ENCODE results near the gene UBE2V1. TPM values are rescaled to one million over a fixed set of nuclear protein-coding genes. Genes with fewer than 3 reads are reported as not detected.
A peak's percentile ranks its signal among the peaks of the same experiment; 100 is the strongest.

The UBE2V1 gene
- total and polyA plus RNA-seq, 7 experiments from 2014 or later, result 128 to 167 (median 138) TPM

- Mint-ChIP-seq H3K9me3 (no peaks in the 10 kb centered on the region), H3K4me3 (no peak overlapping the region), H3K27me3 (no peaks in the 10 kb centered on the region), H3K4me1 (peaks cover 6 to 24% (median 12%) of the 10 kb centered on the region in 7 donors), H3K27ac (peak overlapping the region in 1 of 9 donors; percentile 56), H3K36me3 (peaks cover 4 to 27% (median 10%) of the 10 kb centered on the region in 5 donors)
- ChIA-PET CTCF (interaction anchor here (0.5 to 1.9 kb wide), 5 partner anchors 10 to 45 kb away, joined by 3 to 7 read pairs (median 5); no protein-coding TSS in a partner anchor), POLR2A (interaction anchor here (1.1 to 1.8 kb wide), 2 partner anchors 11 to 20 kb away, joined by 3 to 6 read pairs; partner anchors contain the start of gene PEDS1)
- no peak for DNase-seq
- intact Hi-C loops (cut with micrococcal nuclease), result no loop called here
- peaks cover 0 to 59% (median 5%) of the 10 kb centered on the region in 3 experiments for H3K36me3 ChIP-seq (ENCODE audit: control insufficient read depth in 2 of 3, insufficient read depth in 3 of 3, low read length in 3 of 3)
- no peaks in the 10 kb centered on the region for H3K27me3 ChIP-seq (ENCODE audit: control insufficient read depth in 2 of 2, insufficient read depth in 2 of 2, low read length in 2 of 2)
- H3K4me3 ChIP-seq (ENCODE audit: low read length), result no peak overlapping the region
- no peaks in the 10 kb centered on the region for H3K9me3 ChIP-seq (ENCODE audit: control insufficient read depth in 2 of 3, low read length in 3 of 3)
- peak; percentile 34 for ATAC-seq
- no peak overlapping the region for H3K27ac ChIP-seq (ENCODE audit: low read depth, low read length)
- H3K4me1 ChIP-seq (ENCODE audit: control insufficient read depth in 2 of 2, insufficient read depth in 2 of 2, low read length in 2 of 2), result no peaks in the 10 kb centered on the region
Measured at GRCh38 chr20:50133474-50134217, 20.7 kb upstream of the UBE2V1 start.

GRCh38 chr20:50133041-50133440 lies 20.1 kb upstream of the UBE2V1 start:
- Histone ChIP-seq H3K27me3 (ENCODE audit: control insufficient read depth in 2 of 2, insufficient read depth in 2 of 2, low read length in 2 of 2) (no peaks in the 10 kb centered on the region), H3K9me3 (ENCODE audit: control insufficient read depth in 2 of 3, low read length in 3 of 3) (no peaks in the 10 kb centered on the region), H3K4me1 (ENCODE audit: control insufficient read depth in 2 of 2, insufficient read depth in 2 of 2, low read length in 2 of 2) (no peaks in the 10 kb centered on the region), H3K36me3 (ENCODE audit: control insufficient read depth in 2 of 3, insufficient read depth in 3 of 3, low read length in 3 of 3) (peaks cover 0 to 59% (median 8%) of the 10 kb centered on the region in 3 experiments), H3K4me3 (ENCODE audit: low read length) (no peak overlapping the region), H3K27ac (ENCODE audit: low read depth, low read length) (no peak overlapping the region)
- POLR2A ChIA-PET, result interaction anchor here (1.1 kb wide), 1 partner anchor 11 kb away, joined by 3 read pairs; no protein-coding TSS in a partner anchor
- no peaks in the 10 kb centered on the region for H3K27me3 Mint-ChIP-seq
- no peaks in the 10 kb centered on the region for H3K9me3 Mint-ChIP-seq
- peaks cover 6 to 24% (median 12%) of the 10 kb centered on the region in 7 donors for H3K4me1 Mint-ChIP-seq
- peaks cover 4 to 31% (median 10%) of the 10 kb centered on the region in 5 donors for H3K36me3 Mint-ChIP-seq
- no peak for DNase-seq
- CTCF ChIA-PET, result interaction anchor here (0.6 to 1.3 kb wide), 2 partner anchors 12 to 46 kb away, joined by 4 read pairs; no protein-coding TSS in a partner anchor
- no peak overlapping the region for H3K4me3 Mint-ChIP-seq
- intact Hi-C loops (cut with micrococcal nuclease), result no loop called here
- no peak overlapping the region for H3K27ac Mint-ChIP-seq
- ATAC-seq, result no peak

- H3K9me3 Mint-ChIP-seq, result no peaks in the 10 kb centered on the region
- no peak overlapping the region for H3K4me3 Mint-ChIP-seq
- ChIA-PET CTCF (interaction anchor here (1.0 kb wide), 1 partner anchor 38 kb away, joined by 3 read pairs; no protein-coding TSS in a partner anchor), POLR2A (no interaction called here)
- peaks cover 0 to 74% (median 13%) of the 10 kb centered on the region in 3 experiments for H3K36me3 ChIP-seq (ENCODE audit: control insufficient read depth in 2 of 3, insufficient read depth in 3 of 3, low read length in 3 of 3)
- peaks cover 5 to 37% (median 13%) of the 10 kb centered on the region in 5 donors for H3K36me3 Mint-ChIP-seq
- H3K4me1 Mint-ChIP-seq, result peaks cover 2 to 12% (median 6%) of the 10 kb centered on the region in 7 donors
- H3K27ac ChIP-seq (ENCODE audit: low read depth, low read length), result no peak overlapping the region
- H3K27me3 ChIP-seq (ENCODE audit: control insufficient read depth in 2 of 2, insufficient read depth in 2 of 2, low read length in 2 of 2), result no peaks in the 10 kb centered on the region
- no peak for DNase-seq
- H3K27me3 Mint-ChIP-seq, result no peaks in the 10 kb centered on the region
- no peak for ATAC-seq
- H3K27ac Mint-ChIP-seq, result peak overlapping the region in 6 of 9 donors; percentile 18 to 54 (median 36)
- no peak overlapping the region for H3K4me3 ChIP-seq (ENCODE audit: low read length)
- no peaks in the 10 kb centered on the region for H3K9me3 ChIP-seq (ENCODE audit: control insufficient read depth in 2 of 3, low read length in 3 of 3)
- intact Hi-C loops (cut with micrococcal nuclease), result no loop called here
- H3K4me1 ChIP-seq (ENCODE audit: control insufficient read depth in 2 of 2, insufficient read depth in 2 of 2, low read length in 2 of 2), result no peaks in the 10 kb centered on the region
Measured at GRCh38 chr20:50130995-50131394, 18.0 kb upstream of the UBE2V1 start.

- Mint-ChIP-seq H3K27ac (peak overlapping the region in 6 of 9 donors; percentile 18 to 74 (median 52)), H3K9me3 (no peaks in the 10 kb centered on the region), H3K4me3 (no peak overlapping the region), H3K4me1 (peaks cover 0 to 12% (median 5%) of the 10 kb centered on the region in 7 donors), H3K36me3 (peaks cover 6 to 35% (median 15%) of the 10 kb centered on the region in 5 donors), H3K27me3 (no peaks in the 10 kb centered on the region)
- ChIA-PET CTCF (interaction anchor here (0.6 to 1.0 kb wide), 2 partner anchors 17 to 39 kb away, joined by 3 read pairs; no protein-coding TSS in a partner anchor), POLR2A (no interaction called here)
- Histone ChIP-seq H3K27ac (ENCODE audit: low read depth, low read length) (no peak overlapping the region), H3K9me3 (ENCODE audit: control insufficient read depth in 2 of 3, low read length in 3 of 3) (no peaks in the 10 kb centered on the region), H3K36me3 (ENCODE audit: control insufficient read depth in 2 of 3, insufficient read depth in 3 of 3, low read length in 3 of 3) (peaks cover 0 to 72% (median 13%) of the 10 kb centered on the region in 3 experiments), H3K4me1 (ENCODE audit: control insufficient read depth in 2 of 2, insufficient read depth in 2 of 2, low read length in 2 of 2) (no peaks in the 10 kb centered on the region), H3K27me3 (ENCODE audit: control insufficient read depth in 2 of 2, insufficient read depth in 2 of 2, low read length in 2 of 2) (no peaks in the 10 kb centered on the region), H3K4me3 (ENCODE audit: low read length) (no peak overlapping the region)
- intact Hi-C loops (cut with micrococcal nuclease), result no loop called here
- ATAC-seq (no peak), DNase-seq (no peak)
Measured at GRCh38 chr20:50130356-50130723, 17.4 kb upstream of the UBE2V1 start.

GRCh38 chr20:50129662-50130355 lies 16.9 kb upstream of the UBE2V1 start:
- DNase-seq, result no peak
- ChIA-PET CTCF (interaction anchor here (0.6 to 2.1 kb wide), 4 partner anchors 10 to 40 kb away, joined by 3 to 6 read pairs (median 4); no protein-coding TSS in a partner anchor), POLR2A (no interaction called here)
- H3K36me3 ChIP-seq (ENCODE audit: control insufficient read depth in 2 of 3, insufficient read depth in 3 of 3, low read length in 3 of 3), result peaks cover 0 to 77% (median 16%) of the 10 kb centered on the region in 3 experiments
- intact Hi-C loops (cut with micrococcal nuclease), result no loop called here
- H3K4me1 ChIP-seq (ENCODE audit: control insufficient read depth in 2 of 2, insufficient read depth in 2 of 2, low read length in 2 of 2), result no peaks in the 10 kb centered on the region
- Mint-ChIP-seq H3K4me1 (peaks cover 0 to 12% (median 5%) of the 10 kb centered on the region in 7 donors), H3K4me3 (no peak overlapping the region), H3K36me3 (peaks cover 7 to 40% (median 16%) of the 10 kb centered on the region in 5 donors), H3K27ac (peak overlapping the region in 6 of 9 donors; percentile 18 to 74 (median 52)), H3K9me3 (no peaks in the 10 kb centered on the region), H3K27me3 (no peaks in the 10 kb centered on the region)
- ATAC-seq, result peak; percentile 40
- no peaks in the 10 kb centered on the region for H3K27me3 ChIP-seq (ENCODE audit: control insufficient read depth in 2 of 2, insufficient read depth in 2 of 2, low read length in 2 of 2)
- no peak overlapping the region for H3K27ac ChIP-seq (ENCODE audit: low read depth, low read length)
- no peaks in the 10 kb centered on the region for H3K9me3 ChIP-seq (ENCODE audit: control insufficient read depth in 2 of 3, low read length in 3 of 3)
- H3K4me3 ChIP-seq (ENCODE audit: low read length), result no peak overlapping the region

- Histone ChIP-seq H3K27ac (ENCODE audit: low read depth, low read length) (no peak overlapping the region), H3K36me3 (ENCODE audit: control insufficient read depth in 2 of 3, insufficient read depth in 3 of 3, low read length in 3 of 3) (peaks cover 0 to 83% (median 18%) of the 10 kb centered on the region in 3 experiments), H3K4me1 (ENCODE audit: control insufficient read depth in 2 of 2, insufficient read depth in 2 of 2, low read length in 2 of 2) (no peaks in the 10 kb centered on the region), H3K27me3 (ENCODE audit: control insufficient read depth in 2 of 2, insufficient read depth in 2 of 2, low read length in 2 of 2) (no peaks in the 10 kb centered on the region), H3K4me3 (ENCODE audit: low read length) (no peak overlapping the region), H3K9me3 (ENCODE audit: control insufficient read depth in 2 of 3, low read length in 3 of 3) (no peaks in the 10 kb centered on the region)
- Mint-ChIP-seq H3K36me3 (peaks cover 10 to 49% (median 18%) of the 10 kb centered on the region in 5 donors), H3K4me1 (peaks cover 0 to 12% (median 5%) of the 10 kb centered on the region in 7 donors), H3K4me3 (no peak overlapping the region), H3K27me3 (no peaks in the 10 kb centered on the region), H3K9me3 (no peaks in the 10 kb centered on the region), H3K27ac (peak overlapping the region in 2 of 9 donors; percentile 36 to 42)
- POLR2A ChIA-PET, result interaction anchor here (0.7 to 1.2 kb wide), 3 partner anchors 16 to 381 kb away, joined by 3 read pairs; no protein-coding TSS in a partner anchor
- ATAC-seq (no peak), DNase-seq (no peak)
- CTCF ChIA-PET, result interaction anchor here (0.5 to 2.1 kb wide), 5 partner anchors 8 to 41 kb away, joined by 3 to 6 read pairs (median 4); partner anchors contain the start of gene PEDS1
- intact Hi-C loops (cut with micrococcal nuclease), result no loop called here
Measured at GRCh38 chr20:50128520-50128905, 15.6 kb upstream of the UBE2V1 start.

Data from naive thymus-derived CD4-positive, alpha-beta T cell (primary cell).